WERI-Rb-1 (cell line): Measurements from ENCODE around the gene GFI1B.

Experiments used
- DNase-seq: peaks from one replicate; pipeline ENCODE4 v3.0.0-alpha.2; 2020
- H3K27ac ChIP-seq: fragments of 250-450 bp; sonication (Bioruptor Pico); 2 replicates; pipeline ENCODE4 v1.5.1; 2020; ENCODE audit warnings: mild to moderate bottlenecking, moderate library complexity
- H3K27me3 ChIP-seq: fragments of 250-450 bp; sonication (Bioruptor Pico); 2 replicates; pipeline ENCODE4 v1.5.1; 2021; ENCODE audit warnings: mild to moderate bottlenecking, low read depth, moderate library complexity; ENCODE audit not compliant: insufficient read depth, severe bottlenecking
- H3K36me3 ChIP-seq: fragments of 250-450 bp; sonication (Bioruptor Pico); 2 replicates; pipeline ENCODE4 v1.5.1; 2020; ENCODE audit warnings: mild to moderate bottlenecking, moderate library complexity
- H3K4me3 ChIP-seq: 2 replicates; pipeline ENCODE4 v1.5.1; 2011; ENCODE audit warnings: low read depth, mild to moderate bottlenecking, control low read depth, low read length
- H3K9me3 ChIP-seq: fragments of 250-450 bp; sonication (Bioruptor Pico); 2 replicates; pipeline ENCODE4 v1.5.1; 2021; ENCODE audit warnings: mild to moderate bottlenecking, moderate library complexity; ENCODE audit not compliant: severe bottlenecking
- CTCF ChIP-seq: IDR thresholded peaks from 2 replicates; pipeline ENCODE4 v1.5.1; 2011; ENCODE audit warnings: low read depth, mild to moderate bottlenecking, control low read depth, inconsistent platforms, low read length

Gene GFI1B

GRCh38 chr9:133003071-133003461 is 24.6 kb downstream of the GFI1B start:
- no peak for TF ChIP-seq CTCF
- DNase-seq: no peak
- no peak overlapping the region for H3K27ac ChIP-seq
- H3K36me3 ChIP-seq: no peaks in the 10 kb centered on the region
- no peak overlapping the region for H3K4me3 ChIP-seq
- peaks cover 11% of the 10 kb centered on the region for H3K27me3 ChIP-seq
- H3K9me3 ChIP-seq: peaks cover 7% of the 10 kb centered on the region

GRCh38 chr9:133003671-133004090 is 25.2 kb downstream of the GFI1B start:
- Histone ChIP-seq H3K4me3 (no peak overlapping the region), H3K27ac (no peak overlapping the region), H3K9me3 (peaks cover 10% of the 10 kb centered on the region), H3K27me3 (peaks cover 17% of the 10 kb centered on the region), H3K36me3 (no peaks in the 10 kb centered on the region)
- TF ChIP-seq CTCF: no peak
- peak; percentile 4 for DNase-seq

- Histone ChIP-seq H3K9me3 (peaks cover 12% of the 10 kb centered on the region), H3K27me3 (peaks cover 23% of the 10 kb centered on the region), H3K4me3 (no peak overlapping the region), H3K27ac (no peak overlapping the region), H3K36me3 (no peaks in the 10 kb centered on the region)
- no peak for TF ChIP-seq CTCF
- DNase-seq: peak; percentile 6
These were observed 25.9 kb downstream of the GFI1B start for GRCh38 chr9:133004091-133004998.

- Histone ChIP-seq H3K27ac (no peak overlapping the region), H3K9me3 (peaks cover 12% of the 10 kb centered on the region), H3K27me3 (peaks cover 32% of the 10 kb centered on the region), H3K4me3 (no peak overlapping the region), H3K36me3 (no peaks in the 10 kb centered on the region)
- TF ChIP-seq CTCF: no peak
- DNase-seq: peak; percentile 5
These were observed 26.7 kb downstream of the GFI1B start for GRCh38 chr9:133004999-133005760.

- Histone ChIP-seq H3K36me3 (no peaks in the 10 kb centered on the region), H3K9me3 (peaks cover 17% of the 10 kb centered on the region), H3K27ac (no peak overlapping the region), H3K4me3 (no peak overlapping the region), H3K27me3 (peaks cover 35% of the 10 kb centered on the region)
- no peak for DNase-seq
- TF ChIP-seq CTCF: no peak
These were observed 27.5 kb downstream of the GFI1B start for GRCh38 chr9:133005957-133006356.
